Measurements from ENCODE around the gene SENP7. TPM values are rescaled to one million over a fixed set of nuclear protein-coding genes. Genes with fewer than 3 reads are reported as not detected.
"Not testable (repeated sequence)": the region's sequence is repeated elsewhere in the genome, so short reads cannot be mapped to it uniquely, and the experiment has no call there.

The SENP7 gene, protein sequence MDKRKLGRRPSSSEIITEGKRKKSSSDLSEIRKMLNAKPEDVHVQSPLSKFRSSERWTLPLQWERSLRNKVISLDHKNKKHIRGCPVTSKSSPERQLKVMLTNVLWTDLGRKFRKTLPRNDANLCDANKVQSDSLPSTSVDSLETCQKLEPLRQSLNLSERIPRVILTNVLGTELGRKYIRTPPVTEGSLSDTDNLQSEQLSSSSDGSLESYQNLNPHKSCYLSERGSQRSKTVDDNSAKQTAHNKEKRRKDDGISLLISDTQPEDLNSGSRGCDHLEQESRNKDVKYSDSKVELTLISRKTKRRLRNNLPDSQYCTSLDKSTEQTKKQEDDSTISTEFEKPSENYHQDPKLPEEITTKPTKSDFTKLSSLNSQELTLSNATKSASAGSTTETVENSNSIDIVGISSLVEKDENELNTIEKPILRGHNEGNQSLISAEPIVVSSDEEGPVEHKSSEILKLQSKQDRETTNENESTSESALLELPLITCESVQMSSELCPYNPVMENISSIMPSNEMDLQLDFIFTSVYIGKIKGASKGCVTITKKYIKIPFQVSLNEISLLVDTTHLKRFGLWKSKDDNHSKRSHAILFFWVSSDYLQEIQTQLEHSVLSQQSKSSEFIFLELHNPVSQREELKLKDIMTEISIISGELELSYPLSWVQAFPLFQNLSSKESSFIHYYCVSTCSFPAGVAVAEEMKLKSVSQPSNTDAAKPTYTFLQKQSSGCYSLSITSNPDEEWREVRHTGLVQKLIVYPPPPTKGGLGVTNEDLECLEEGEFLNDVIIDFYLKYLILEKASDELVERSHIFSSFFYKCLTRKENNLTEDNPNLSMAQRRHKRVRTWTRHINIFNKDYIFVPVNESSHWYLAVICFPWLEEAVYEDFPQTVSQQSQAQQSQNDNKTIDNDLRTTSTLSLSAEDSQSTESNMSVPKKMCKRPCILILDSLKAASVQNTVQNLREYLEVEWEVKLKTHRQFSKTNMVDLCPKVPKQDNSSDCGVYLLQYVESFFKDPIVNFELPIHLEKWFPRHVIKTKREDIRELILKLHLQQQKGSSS
- total RNA-seq (2014; rRNA removed; shearing (Covaris generic)), result 5.4 and 8.2 TPM in 2 replicates
- polyA plus RNA-seq (2016; fragmentation: Nextera tagmentation; extraction: Ambion mirVana), result 2.9 and 3.5 TPM in 2 replicates

DNA sequence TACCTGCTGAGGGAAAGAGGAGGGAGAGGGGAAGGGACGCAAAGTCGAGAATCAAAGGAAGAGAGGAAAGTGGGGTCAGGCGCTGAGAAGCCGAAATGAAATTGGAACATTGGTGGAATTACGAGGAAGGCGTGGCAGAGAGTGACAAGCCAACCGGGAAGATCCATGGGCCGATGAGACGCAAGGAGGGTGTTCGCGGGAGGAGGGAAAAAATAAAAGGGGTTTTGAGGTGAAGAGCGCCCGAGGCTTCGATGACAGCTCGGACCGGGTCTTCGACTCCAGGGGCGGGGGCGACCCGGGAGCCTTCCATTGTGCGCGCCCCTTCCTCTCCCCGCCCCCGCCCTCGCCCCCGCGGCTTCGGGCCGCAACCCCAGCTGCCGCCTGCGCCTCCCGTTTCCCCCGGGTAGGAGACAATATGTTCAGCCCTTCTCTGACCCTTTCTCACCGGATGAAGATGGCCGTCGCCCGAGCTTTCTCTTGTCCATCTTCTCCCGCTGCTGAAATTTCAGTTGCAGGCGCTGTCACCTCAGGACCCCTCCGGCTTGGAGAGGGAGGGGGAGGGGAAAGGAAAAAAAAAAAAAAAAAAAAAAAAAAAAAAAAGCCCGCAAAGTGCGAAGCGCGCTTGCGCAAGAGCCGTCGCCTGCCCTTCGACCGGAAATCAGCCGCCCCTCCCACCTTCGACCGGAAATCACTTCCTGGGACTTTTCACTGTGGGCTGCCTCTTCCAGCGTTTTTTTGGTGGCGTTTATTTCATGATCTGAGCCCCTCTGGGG lies at the start of gene SENP7:
SENP7 (minus strand) TSS at position 567 of the 773 bp plus-strand sequence; CDS start at position 485, 82 bp downstream.
- in situ Hi-C loops (cut with MboI), result no loop called here

GRCh38 chr3:101561630-101562328 lies 48.8 kb upstream of the SENP7 start, which contains the start of gene TRMT10C:
Gene TRMT10C (plus strand): TSS chr3:101561868. CDS start chr3:101564782, 2,914 bp downstream.
- H3K9ac ChIP-seq, result peak within 1 kb of the TSS; percentile 92
- TF ChIP-seq EZH2phosphoT487 (IDR thresholded peaks at IDR 0.05; ENCODE audit: insufficient read depth, low read depth) (no peak), EZH2 (IDR thresholded peaks at IDR 0.05; ENCODE audit: insufficient read depth, poor library complexity, severe bottlenecking) (no peak)
- H2AFZ ChIP-seq, result peak within 1 kb of the TSS; percentile 99
- peaks cover 3% of the 10 kb centered on the region; the same call in 1 of the 2 replicates for H4K20me1 ChIP-seq (ENCODE audit: insufficient read depth)
- 0 out of 2 replicates have a peak, but pooled peaks cover 2% of the 10 kb centered on the region for H3K27me3 ChIP-seq (replicated peaks; ENCODE audit: insufficient read depth)
- H3K27ac ChIP-seq, result peak within 1 kb of the TSS; percentile 83
- WGBS, 2 experiments (ENCODE audit: low coverage in 1 of 2, low lambda C conversion rate in 2 of 2, missing lambda C conversion rate in 2 of 2), result 1% methylated on average over 35 of the region's 35 CpGs
- peaks cover 5% of the 10 kb centered on the region for H3K4me1 ChIP-seq (ENCODE audit: insufficient read depth)
- peak within 1 kb of the TSS; percentile 90 for H3K4me3 ChIP-seq
- peak within 1 kb of the TSS; percentile 89 for H3K4me2 ChIP-seq (ENCODE audit: unreplicated experiment)
- DNase-seq, result peak; percentile 97
- in situ Hi-C loops (cut with MboI), result no loop called here
- peaks cover 51% of the 10 kb centered on the region for H3K79me2 ChIP-seq (ENCODE audit: insufficient read depth)
- H3K9me2 ChIP-seq (ENCODE audit: insufficient read depth), result no peaks in the 10 kb centered on the region
- no peaks in the 10 kb centered on the region for H3K9me3 ChIP-seq (ENCODE audit: low read depth)
- peaks cover 23% of the 10 kb centered on the region for H3K36me3 ChIP-seq (ENCODE audit: low read depth)
- H3F3A ChIP-seq (ENCODE audit: insufficient read depth), result peaks cover 4% of the 10 kb centered on the region; the same call in 1 of the 2 replicates

More for the DNA sequence above, at the start of gene SENP7:
- Histone ChIP-seq H3K4me2 (ENCODE audit: unreplicated experiment) (peak within 1 kb of the TSS; percentile 96), H3K4me1 (ENCODE audit: insufficient read depth) (peaks cover 14% of the 10 kb centered on the region), H3K36me3 (ENCODE audit: low read depth) (no peaks in the 10 kb centered on the region), H3K9ac (peak within 1 kb of the TSS; percentile 90), H4K20me1 (ENCODE audit: insufficient read depth) (no peaks in the 10 kb centered on the region), H3K9me2 (ENCODE audit: insufficient read depth) (no peaks in the 10 kb centered on the region), H3K27ac (peak within 1 kb of the TSS; percentile 84), H3K27me3 (replicated peaks; ENCODE audit: insufficient read depth) (no peaks in the 10 kb centered on the region), H2AFZ (peak within 1 kb of the TSS; percentile 99), H3F3A (ENCODE audit: insufficient read depth) (peaks cover 7% of the 10 kb centered on the region), H3K4me3 (peak within 1 kb of the TSS; percentile 87), H3K9me3 (ENCODE audit: low read depth) (no peaks in the 10 kb centered on the region), H3K79me2 (ENCODE audit: insufficient read depth) (peaks cover 27% of the 10 kb centered on the region)
- no peak for TF ChIP-seq EZH2 (IDR thresholded peaks at IDR 0.05; ENCODE audit: insufficient read depth, poor library complexity, severe bottlenecking)
- no peak for TF ChIP-seq EZH2phosphoT487 (IDR thresholded peaks at IDR 0.05; ENCODE audit: insufficient read depth, low read depth)
- DNase-seq, result peak; percentile 93
- WGBS, 2 experiments (ENCODE audit: low coverage in 1 of 2, low lambda C conversion rate in 2 of 2, missing lambda C conversion rate in 2 of 2), result 1% methylated on average over 48 to 54 of the region's 54 CpGs

DNA sequence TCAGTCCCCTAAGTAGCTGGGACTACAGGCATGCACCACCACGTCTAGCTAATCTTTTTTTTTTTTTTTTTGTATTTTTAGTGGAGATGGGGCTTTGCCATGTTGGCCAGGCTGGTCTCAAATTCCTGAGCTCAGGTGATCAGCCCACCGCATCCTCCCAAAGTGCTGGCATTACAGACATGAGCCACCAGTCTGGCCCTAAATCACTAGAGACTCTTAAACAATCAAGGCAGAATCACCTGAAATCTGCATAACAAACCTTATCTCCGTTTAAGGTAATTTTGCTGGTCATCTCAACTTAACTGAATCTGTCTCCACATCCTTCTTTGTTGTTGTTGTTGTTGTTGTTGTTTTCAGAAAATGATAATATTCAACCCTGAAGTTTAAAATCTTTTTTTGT lies 43.1 kb upstream of the SENP7 start:
- Histone ChIP-seq H3K4me3 (no peak overlapping the region), H3K4me1 (ENCODE audit: insufficient read depth) (no peaks in the 10 kb centered on the region), H2AFZ (no peak overlapping the region), H3K9me2 (ENCODE audit: insufficient read depth) (no peaks in the 10 kb centered on the region), H3K27ac (no peak overlapping the region), H3K9me3 (ENCODE audit: low read depth) (no peaks in the 10 kb centered on the region), H3K79me2 (ENCODE audit: insufficient read depth) (no peaks in the 10 kb centered on the region), H3K4me2 (ENCODE audit: unreplicated experiment) (no peak overlapping the region), H3F3A (ENCODE audit: insufficient read depth) (no peaks in the 10 kb centered on the region), H3K36me3 (ENCODE audit: low read depth) (no peaks in the 10 kb centered on the region), H4K20me1 (ENCODE audit: insufficient read depth) (no peaks in the 10 kb centered on the region), H3K27me3 (replicated peaks; ENCODE audit: insufficient read depth) (0 out of 2 replicates have a peak, but pooled peaks cover 9% of the 10 kb centered on the region), H3K9ac (no peak overlapping the region)
- WGBS, 2 experiments (ENCODE audit: low coverage in 1 of 2, low lambda C conversion rate in 2 of 2, missing lambda C conversion rate in 2 of 2), result 8 to 11% methylated on average over 2 to 3 of the region's 3 CpGs
- in situ Hi-C loops (cut with MboI), result no loop called here
- no peak for DNase-seq
- TF ChIP-seq EZH2phosphoT487 (IDR thresholded peaks at IDR 0.05; ENCODE audit: insufficient read depth, low read depth) (no peak), EZH2 (IDR thresholded peaks at IDR 0.05; ENCODE audit: insufficient read depth, poor library complexity, severe bottlenecking) (no peak)

- H3K9me2 ChIP-seq (ENCODE audit: insufficient read depth), result not testable (repeated sequence)
Observed at GRCh38 chr3:101553381-101553780, 40.4 kb upstream of the SENP7 start.

GRCh38 chr3:101551359-101552081 lies 38.5 kb upstream of the SENP7 start:
- H4K20me1 ChIP-seq (ENCODE audit: insufficient read depth); H2AFZ ChIP-seq; H3F3A ChIP-seq (ENCODE audit: insufficient read depth); H3K9me2 ChIP-seq (ENCODE audit: insufficient read depth); DNase-seq; H3K27ac ChIP-seq; in situ Hi-C loops (cut with MboI); H3K4me3 ChIP-seq; H3K4me1 ChIP-seq (ENCODE audit: insufficient read depth); H3K27me3 ChIP-seq (replicated peaks; ENCODE audit: insufficient read depth); H3K9me3 ChIP-seq (ENCODE audit: low read depth); H3K9ac ChIP-seq; H3K36me3 ChIP-seq (ENCODE audit: low read depth); H3K79me2 ChIP-seq (ENCODE audit: insufficient read depth); H3K4me2 ChIP-seq (ENCODE audit: unreplicated experiment): not testable (repeated sequence)
- WGBS, 2 experiments (ENCODE audit: low coverage in 1 of 2, low lambda C conversion rate in 2 of 2, missing lambda C conversion rate in 2 of 2), result 83 to 85% methylated on average over 9 to 49 of the region's 50 CpGs

More at GRCh38 chr3:101553381-101553780, 40.4 kb upstream of the SENP7 start:
- H3K4me3 ChIP-seq; H3K9me3 ChIP-seq (ENCODE audit: low read depth); H3K4me2 ChIP-seq (ENCODE audit: unreplicated experiment); H3K79me2 ChIP-seq (ENCODE audit: insufficient read depth); H3K9ac ChIP-seq; H3K27me3 ChIP-seq (replicated peaks; ENCODE audit: insufficient read depth); H3K4me1 ChIP-seq (ENCODE audit: insufficient read depth); in situ Hi-C loops (cut with MboI); H4K20me1 ChIP-seq (ENCODE audit: insufficient read depth); H3F3A ChIP-seq (ENCODE audit: insufficient read depth); H3K27ac ChIP-seq; H2AFZ ChIP-seq; DNase-seq; H3K36me3 ChIP-seq (ENCODE audit: low read depth): not testable (repeated sequence)
- 57 to 62% methylated on average over 5 of the region's 5 CpGs for WGBS, 2 experiments (ENCODE audit: low coverage in 1 of 2, low lambda C conversion rate in 2 of 2, missing lambda C conversion rate in 2 of 2)

Measured in GM23248 (cell line).